ENCODE results near the gene IPMK. TPM values are rescaled to one million over a fixed set of nuclear protein-coding genes. Genes with fewer than 3 reads are reported as not detected.

IPMK gene
- total RNA-seq, 3 donors from 2014 or later (not counting 1 experiment from before 2014, with no cell fraction given), result 4.4 to 5.7 (median 4.6) TPM

- DNase-seq, result no peak
- TF ChIP-seq CTCF (IDR thresholded peaks at IDR 0.05), result no peak
- Mint-ChIP-seq H3K9me3 (peaks cover 0 to 2% of the 10 kb centered on the region in 2 donors), H3K36me3 (no peaks in the 10 kb centered on the region), H3K27me3 (ENCODE audit: low read depth in 2 of 2) (peaks cover 0 to 31% of the 10 kb centered on the region in 2 donors), H3K4me3 (no peak overlapping the region), H3K27ac (no peak overlapping the region), H3K4me1 (no peaks in the 10 kb centered on the region)
- H3K27me3 ChIP-seq (ENCODE audit: control insufficient read depth, insufficient read depth, low read length), result no peaks in the 10 kb centered on the region
- no peak for ATAC-seq
- no peaks in the 10 kb centered on the region for H3K9me3 ChIP-seq (ENCODE audit: control insufficient read depth, insufficient read depth, low read length)
- intact Hi-C loops (cut with micrococcal nuclease), result no loop called here
- H3K27ac ChIP-seq (ENCODE audit: low read length), result no peak overlapping the region
- no peak overlapping the region for H3K4me3 ChIP-seq (ENCODE audit: low read length)
- H3K36me3 ChIP-seq (ENCODE audit: control insufficient read depth, insufficient read depth, low read length), result no peaks in the 10 kb centered on the region
- no peaks in the 10 kb centered on the region for H3K4me1 ChIP-seq (ENCODE audit: control insufficient read depth, insufficient read depth, low read length)
- no CpG with 5 or more reads among the region's 1 CpG for WGBS (ENCODE audit: insufficient coverage)
These were observed 117.4 kb downstream of the IPMK start for GRCh38 chr10:58150290-58150689.

GRCh38 chr10:58143944-58144343 is 123.8 kb downstream of the IPMK start:
- Mint-ChIP-seq H3K4me1 (peaks cover 0 to 16% of the 10 kb centered on the region in 2 donors), H3K36me3 (no peaks in the 10 kb centered on the region), H3K27me3 (ENCODE audit: low read depth in 2 of 2) (peaks cover 0 to 15% of the 10 kb centered on the region in 2 donors), H3K4me3 (no peak overlapping the region), H3K9me3 (peaks cover 0 to 2% of the 10 kb centered on the region in 2 donors), H3K27ac (peak overlapping the region in 1 of 2 donors; percentile 11)
- ATAC-seq (peak in 1 of 3 donors; percentile 18), DNase-seq (no peak)
- H3K27me3 ChIP-seq (ENCODE audit: control insufficient read depth, insufficient read depth, low read length), result no peaks in the 10 kb centered on the region
- no peaks in the 10 kb centered on the region for H3K4me1 ChIP-seq (ENCODE audit: control insufficient read depth, insufficient read depth, low read length)
- H3K27ac ChIP-seq (ENCODE audit: low read length), result no peak overlapping the region
- intact Hi-C loops (cut with micrococcal nuclease), result no loop called here
- no peaks in the 10 kb centered on the region for H3K36me3 ChIP-seq (ENCODE audit: control insufficient read depth, insufficient read depth, low read length)
- no peak overlapping the region for H3K4me3 ChIP-seq (ENCODE audit: low read length)
- no peak for TF ChIP-seq CTCF (IDR thresholded peaks at IDR 0.05)
- no peaks in the 10 kb centered on the region for H3K9me3 ChIP-seq (ENCODE audit: control insufficient read depth, insufficient read depth, low read length)

Other genes with a start within 250 kb of the IPMK start
- gene CISD1, start 1.3 kb upstream of the IPMK start, total RNA-seq, result 10 to 100 TPM in 1 of 3 donors, 1 to 10 TPM in 2; 4.2 to 10.4 (median 5.3) TPM
- 10 to 100 TPM; 14.0 to 14.5 (median 14.4) TPM for gene UBE2D1, start 67.1 kb upstream of the IPMK start, total RNA-seq
- 10 to 100 TPM; 29.1 to 34.3 (median 33.8) TPM for gene TFAM, start 117.5 kb upstream of the IPMK start, total RNA-seq
- under 1 TPM in 1 of 3 donors, not detected in 2; 0.14 TPM for gene BICC1, start 245.0 kb upstream of the IPMK start, total RNA-seq

All from natural killer cell (primary cell).